HG03469 (cell line): ENCODE data around the gene CACNA1B.

Source experiments
- ATAC-seq: cut with Tn5 transposase; IDR thresholded peaks from one replicate; pipeline ENCODE4 v1.9.1; 2021; ENCODE audit warnings: mild to moderate bottlenecking, moderate library complexity, moderate number of reproducible peaks; ENCODE audit not compliant: unreplicated experiment

The CACNA1B gene

GRCh38 chr9:138025908-138026307, 148.3 kb downstream of the CACNA1B start:
- no peak for ATAC-seq

- ATAC-seq = no peak
Measured at GRCh38 chr9:138028596-138028995, 151.0 kb downstream of the CACNA1B start.

DNA sequence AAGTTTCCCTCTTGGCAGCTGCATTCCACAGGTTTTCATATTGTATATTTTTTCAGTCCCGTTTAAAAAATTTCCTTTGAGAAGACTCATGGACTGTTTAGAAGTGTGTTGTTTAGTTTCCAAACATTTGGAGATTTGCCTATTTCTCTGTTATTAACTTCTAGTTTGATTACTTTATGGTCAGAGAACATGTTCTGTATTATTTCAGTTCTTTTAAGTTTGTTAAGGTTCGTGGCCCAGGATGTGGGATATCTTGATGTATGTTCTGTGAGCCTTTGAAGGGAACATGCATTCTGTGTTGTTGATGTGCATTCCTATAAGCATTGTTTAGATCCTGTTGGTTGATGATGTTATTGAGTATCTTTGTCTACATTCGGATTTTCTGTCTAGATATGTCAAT, 153.6 kb downstream of the CACNA1B start:
- no peak for ATAC-seq

DNA sequence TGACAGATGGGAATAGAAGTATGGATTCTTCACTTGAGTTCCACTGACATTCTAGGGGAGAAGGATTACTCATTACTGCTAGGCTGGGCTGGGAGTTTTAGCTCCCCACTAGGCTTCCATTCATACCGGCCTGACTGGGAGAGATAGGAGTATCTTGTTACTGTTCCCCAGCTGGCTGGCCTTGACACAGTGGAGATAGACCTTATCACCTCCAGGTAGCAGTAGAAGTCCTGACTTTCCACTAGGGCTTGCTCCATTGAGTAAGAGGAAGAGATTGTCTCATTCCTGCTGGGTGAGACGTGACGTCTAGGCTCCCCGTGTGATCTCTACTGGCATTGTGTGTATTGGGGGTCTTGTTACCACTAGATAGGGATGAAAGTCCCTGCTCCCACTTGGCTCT, 156.4 kb downstream of the CACNA1B start:
- ATAC-seq = no peak

DNA sequence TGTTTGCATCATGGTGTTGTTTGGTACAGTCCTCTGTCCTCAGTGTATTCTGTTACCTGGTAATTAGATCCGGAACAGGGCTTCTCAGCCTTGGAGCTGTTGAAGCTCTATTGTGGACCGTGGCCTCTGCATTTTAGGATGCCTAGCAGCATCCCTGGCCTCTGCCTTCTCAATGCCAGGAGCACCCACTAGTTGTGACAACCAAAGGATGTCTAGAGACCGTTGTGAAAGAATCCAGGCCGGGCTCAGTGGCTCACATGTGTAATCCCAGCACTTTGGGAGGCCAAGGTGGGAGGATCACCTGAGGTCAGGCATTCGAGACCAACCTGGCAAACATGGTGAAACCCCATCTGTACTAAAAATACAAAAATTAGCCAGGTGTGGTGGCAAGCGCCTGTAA, 159.6 kb downstream of the CACNA1B start:
- ATAC-seq = no peak

DNA sequence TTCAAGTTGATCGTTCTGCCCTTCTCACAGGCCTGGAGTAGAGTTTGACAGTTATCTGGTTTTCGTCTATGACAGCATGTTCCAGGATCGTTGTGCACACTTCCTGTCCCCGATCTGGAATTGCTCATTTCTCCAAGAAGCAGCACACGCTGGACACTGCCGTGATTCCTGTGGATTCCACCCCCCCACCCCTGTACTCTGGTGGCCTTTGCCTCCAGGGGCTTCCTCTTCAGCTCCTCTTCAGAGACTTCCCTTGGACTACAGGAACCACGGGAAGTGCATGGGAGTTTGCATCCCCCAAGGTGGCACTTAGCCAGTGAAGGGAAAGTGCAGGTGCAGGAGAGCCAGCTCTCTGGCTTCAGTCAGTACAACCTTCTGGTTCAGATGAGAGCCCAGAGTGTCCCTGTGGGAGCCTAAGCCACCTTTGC, 160.7 kb downstream of the CACNA1B start:
- ATAC-seq = no peak

DNA sequence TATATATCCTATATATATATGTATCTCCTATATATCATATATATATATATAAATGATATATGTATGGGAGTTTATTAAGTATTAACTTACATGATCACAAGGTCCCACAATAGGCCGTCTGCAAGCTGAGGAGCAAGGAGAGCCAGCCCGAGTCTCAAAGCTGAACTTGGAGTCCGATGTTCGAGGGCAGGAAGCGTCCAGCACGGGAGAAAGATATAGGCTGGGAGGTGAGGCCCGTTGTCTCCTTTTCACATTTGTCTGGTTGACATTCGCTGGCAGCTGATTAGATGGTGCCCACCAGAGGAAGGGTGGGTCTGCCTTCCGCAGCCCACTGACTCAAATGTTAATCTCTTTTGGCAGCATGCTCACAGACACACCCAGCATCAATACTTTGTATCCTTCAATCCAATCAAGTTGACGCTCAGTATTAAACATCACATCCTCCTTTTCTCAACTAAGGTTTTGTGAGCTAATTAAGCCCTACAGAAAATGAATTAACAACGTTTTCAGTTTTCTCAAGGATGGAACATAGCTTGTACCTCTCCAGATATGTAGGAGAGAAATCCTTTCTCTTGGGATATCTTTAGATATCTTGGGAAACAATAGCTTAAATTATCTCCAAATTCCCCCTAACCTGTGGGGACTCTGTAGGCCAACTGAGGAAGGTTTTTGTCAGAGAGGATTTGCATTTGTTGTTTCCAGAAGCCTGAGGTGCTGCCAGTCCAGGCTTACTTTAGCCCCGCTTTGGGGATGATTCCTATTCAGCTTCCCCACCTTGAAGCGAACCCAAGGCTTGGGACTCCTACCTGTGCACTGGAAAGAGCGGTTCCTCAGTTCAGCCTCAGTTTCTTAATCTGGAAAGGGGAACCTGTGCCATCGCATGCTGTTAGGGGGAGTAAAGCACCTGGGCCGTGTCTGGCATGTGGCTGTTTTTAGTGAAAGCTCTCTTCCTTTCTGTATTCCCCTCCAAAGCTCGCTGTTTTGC, 163.2 kb downstream of the CACNA1B start:
- no peak for ATAC-seq

DNA sequence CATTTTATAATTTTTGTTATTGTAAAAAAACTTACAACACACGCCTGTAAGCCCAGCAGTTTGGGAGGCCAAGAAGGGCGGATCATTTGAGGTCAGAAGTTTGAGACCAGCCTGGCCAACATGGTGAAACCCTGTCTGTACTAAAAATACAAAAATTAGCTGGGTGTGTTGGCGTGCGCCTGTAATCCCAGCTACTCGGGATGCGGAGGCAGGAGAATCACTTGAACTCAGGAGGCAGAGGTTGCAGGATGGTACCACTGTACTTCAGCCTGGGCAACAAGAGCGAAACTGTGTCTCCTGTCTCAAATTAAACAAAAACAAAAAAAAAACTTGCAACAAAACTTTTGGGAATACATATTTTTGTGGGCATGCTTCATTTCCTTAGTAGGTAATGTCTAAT, 164.6 kb downstream of the CACNA1B start:
- ATAC-seq = no peak

GRCh38 chr9:138042640-138043039, 165.1 kb downstream of the CACNA1B start:
- ATAC-seq = no peak

DNA sequence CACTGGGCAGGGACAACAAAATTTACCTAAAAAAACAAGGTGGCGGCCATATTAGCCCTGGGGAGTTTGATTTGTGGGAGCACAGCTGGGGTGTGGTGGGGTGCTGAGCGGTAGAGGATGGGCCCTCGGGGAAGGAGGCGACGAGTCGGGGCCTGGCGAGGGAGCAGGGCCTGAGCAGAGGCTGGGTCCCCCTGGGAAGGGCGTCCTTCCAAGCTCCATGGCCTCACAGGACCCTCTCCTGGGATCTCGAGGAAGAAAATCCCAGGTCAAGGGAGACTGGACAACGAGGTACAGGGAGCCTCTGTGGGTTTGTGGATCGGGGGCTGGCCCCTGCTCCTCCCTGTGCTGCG, 165.5 kb downstream of the CACNA1B start:
- no peak for ATAC-seq

- ATAC-seq = no peak
Measured at GRCh38 chr9:138043411-138044345, 166.1 kb downstream of the CACNA1B start.

- no peak for ATAC-seq
Measured at GRCh38 chr9:138044485-138045383, 167.2 kb downstream of the CACNA1B start.

GRCh38 chr9:138045541-138046490, 168.2 kb downstream of the CACNA1B start:
- no peak for ATAC-seq

DNA sequence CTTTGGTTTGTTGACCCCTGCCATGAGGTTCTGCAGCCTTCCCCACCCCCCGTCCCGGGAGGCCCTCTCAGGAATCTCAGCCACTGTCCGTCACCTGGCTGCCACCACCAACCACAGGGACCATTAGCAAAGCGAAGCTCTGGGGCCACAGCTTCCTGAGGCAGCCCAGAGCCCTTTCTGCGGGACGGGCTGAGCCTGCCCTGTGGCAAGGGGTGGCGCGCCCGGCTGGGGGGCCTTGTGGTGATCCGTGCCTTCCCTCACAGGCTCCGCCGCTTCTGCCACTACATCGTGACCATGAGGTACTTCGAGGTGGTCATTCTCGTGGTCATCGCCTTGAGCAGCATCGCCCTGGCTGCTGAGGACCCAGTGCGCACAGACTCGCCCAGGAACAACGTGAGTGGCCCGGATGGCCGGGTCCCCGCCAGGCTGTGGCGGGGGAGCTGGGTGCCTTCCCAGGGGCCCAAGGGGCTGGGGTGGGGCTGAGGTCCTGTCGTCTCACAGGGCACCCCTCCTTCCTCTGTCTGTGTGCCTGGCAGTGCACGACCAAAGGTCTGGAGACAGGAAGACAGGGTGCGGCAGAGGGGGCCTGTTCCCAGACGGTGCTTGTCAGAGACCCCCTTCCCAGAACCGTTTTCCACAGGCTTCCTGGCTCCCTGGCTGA, 169.2 kb downstream of the CACNA1B start:
- no peak for ATAC-seq

GRCh38 chr9:138047469-138048040, 170.0 kb downstream of the CACNA1B start:
- no peak for ATAC-seq

GRCh38 chr9:138048184-138048583, 170.6 kb downstream of the CACNA1B start:
- ATAC-seq = no peak

- ATAC-seq = no peak
Measured at GRCh38 chr9:138049085-138049778, 171.7 kb downstream of the CACNA1B start.
